HG02981 (cell line): ENCODE results near the gene CENPV.
"Not testable (repeated sequence)": the region's sequence is repeated elsewhere in the genome, so short reads cannot be mapped to it uniquely, and the experiment has no call there.

ENCODE experiments used
- ATAC-seq: cut with Tn5 transposase; IDR thresholded peaks from one replicate; pipeline ENCODE4 v1.9.1; 2021; ENCODE audit warnings: mild to moderate bottlenecking, moderate library complexity; ENCODE audit not compliant: unreplicated experiment

CENPV gene

DNA sequence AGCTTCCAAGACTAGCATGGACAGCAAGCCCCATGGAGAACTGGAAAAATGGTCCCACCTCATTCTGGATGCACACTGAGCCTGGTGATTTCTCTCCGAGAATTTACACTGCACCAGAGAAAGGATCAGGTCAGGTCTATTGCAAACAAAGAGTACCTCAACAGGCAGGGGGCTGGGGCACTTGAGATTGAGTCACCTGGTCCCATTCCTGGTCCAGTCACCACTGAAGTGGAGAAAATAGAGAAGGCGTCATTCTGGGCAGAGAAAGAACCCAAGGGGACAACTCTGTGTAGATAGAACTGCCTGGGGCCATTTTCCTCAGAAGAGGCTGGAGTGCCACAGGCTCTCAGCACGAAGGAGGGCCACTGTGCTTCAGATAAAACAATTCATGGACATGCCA, 38.4 kb downstream of the CENPV start:
- no peak for ATAC-seq

DNA sequence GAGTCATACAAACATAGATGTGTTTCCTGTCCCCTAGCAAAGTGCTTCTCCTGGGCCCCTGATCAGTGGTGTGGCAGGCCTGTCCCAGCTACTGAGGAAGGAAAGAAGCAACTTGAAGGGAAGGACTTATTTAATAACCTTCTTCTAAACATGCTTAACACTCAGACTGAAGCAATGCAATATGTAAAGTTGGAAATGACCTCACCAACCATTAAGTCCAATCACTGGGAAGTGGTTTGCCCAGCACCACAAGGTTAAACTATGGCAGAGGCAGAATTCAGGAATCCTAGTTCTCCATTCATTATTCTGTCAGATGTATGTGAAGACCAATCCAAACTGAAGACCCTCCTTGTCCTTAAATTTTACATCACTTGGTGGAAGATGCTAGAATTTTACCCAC, 39.1 kb downstream of the CENPV start:
- no peak for ATAC-seq

DNA sequence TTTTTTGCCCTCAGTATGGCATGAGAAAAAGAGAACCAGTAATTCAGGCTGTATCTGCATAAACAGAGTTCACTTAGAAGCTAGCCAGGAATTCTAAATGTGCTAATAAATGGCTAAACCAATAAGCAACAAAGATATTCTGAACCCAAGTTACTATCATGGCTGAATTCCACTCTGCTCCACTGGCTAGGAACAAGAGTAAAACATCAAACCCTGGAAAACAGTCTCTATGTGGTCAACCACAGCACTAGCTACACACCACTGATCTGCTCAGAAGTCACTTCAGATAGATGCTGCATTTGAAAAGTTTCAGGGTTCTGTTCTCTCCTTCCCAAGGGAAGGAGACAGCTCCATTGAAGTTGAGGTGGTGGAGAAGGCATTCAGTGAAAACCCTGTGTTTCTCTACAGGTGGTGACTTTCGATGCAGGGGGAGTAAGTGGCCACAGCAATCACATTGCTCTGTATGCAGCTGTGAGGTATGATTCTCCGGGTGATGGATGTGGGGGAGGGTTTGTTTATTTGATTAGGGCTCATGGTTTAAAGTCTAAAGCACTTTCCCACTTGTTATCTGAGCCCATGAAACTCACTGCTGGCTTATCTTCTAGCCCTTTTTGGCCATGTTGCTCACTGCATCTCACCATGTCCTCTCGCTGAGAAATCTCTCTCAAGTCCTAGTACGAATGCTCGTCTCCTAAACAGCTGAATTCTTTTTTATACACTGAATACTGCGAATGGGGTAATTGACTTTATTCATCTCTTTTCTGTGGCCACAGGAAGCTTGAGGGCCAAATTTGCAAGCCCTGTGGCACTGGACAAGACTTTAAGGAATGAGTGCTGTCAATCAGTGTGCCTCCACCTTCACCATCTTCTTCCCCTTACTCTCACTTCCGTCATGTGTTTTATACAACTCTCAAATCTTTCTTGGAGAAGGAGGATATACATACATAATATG, 39.9 kb downstream of the CENPV start:
- no peak for ATAC-seq

DNA sequence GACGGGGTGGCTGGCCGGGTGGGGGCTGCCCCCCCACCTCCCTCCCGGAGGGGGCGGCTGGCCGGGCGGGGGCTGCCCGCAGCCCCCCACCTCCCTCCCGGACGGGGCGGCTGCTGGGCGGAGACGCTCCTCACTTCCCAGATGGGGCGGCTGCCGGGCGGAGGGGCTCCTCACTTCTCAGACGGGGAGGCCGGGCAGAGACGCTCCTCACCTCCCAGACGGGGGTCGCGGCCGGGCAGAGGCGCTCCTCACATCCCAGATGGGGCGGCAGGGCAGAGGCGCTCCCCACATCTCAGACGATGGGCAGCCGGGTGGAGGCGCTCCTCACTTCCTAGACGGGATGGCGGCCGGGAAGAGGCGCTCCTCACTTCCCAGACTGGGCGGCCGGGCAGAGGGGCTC, 41.2 kb downstream of the CENPV start:
- ATAC-seq = not testable (repeated sequence)

DNA sequence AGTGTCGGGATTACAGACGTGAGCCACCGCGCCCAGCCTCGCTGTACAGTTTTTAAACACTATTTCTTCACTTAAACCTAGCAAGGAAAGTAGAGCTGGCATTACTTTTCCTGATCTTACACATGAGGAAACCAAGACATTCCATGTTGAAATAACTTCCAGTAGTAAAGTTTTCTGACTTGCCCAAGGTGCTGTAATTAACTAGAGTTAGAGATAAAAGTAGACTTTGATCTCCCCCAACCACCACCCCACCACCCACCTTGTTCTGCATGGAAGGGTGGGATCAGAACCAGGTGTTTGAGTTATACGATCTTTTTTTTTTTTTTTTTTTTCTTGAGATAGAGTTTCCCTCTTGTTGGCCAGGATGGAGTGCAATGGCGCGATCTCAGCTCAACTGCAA, 47.1 kb downstream of the CENPV start:
- no peak for ATAC-seq

DNA sequence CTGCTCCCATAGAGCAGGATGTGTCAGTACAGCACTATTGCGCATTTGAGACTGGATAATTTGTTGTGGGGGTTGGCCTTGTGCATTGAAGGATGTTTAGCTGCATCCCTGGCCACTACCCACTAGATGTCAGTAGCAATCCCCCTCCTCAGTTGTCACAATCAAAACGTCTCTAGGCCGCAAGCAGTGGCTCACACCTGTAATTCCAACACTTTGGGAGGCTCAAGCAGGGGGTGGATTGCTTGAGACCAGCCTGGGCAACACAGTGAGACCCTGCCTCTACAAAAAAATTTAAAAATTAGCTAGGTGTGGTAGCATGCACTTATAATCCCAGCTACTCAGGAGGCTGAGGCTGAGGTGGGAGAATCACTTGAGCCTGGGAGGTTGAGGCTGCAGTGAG, 48.4 kb downstream of the CENPV start:
- ATAC-seq = no peak

DNA sequence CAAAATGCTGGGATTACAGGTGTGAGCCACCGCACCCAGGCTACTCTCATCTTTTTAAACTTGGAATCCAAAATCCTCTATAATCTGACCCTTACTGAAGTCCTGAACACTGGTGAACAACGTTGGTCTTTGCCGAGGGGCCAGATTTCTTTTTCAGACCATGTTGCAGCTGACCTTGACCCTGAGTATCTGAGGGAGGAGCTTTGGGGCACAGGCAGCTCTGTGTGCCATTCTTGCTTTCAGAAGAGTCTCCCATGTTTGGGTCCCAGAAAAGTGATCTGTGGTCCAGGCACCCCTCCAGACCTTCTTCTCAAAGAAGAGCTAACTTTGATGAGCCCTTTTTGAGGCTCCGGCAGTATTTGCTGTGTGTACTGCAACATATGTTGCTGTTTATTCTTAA, 50.4 kb downstream of the CENPV start:
- no peak for ATAC-seq

DNA sequence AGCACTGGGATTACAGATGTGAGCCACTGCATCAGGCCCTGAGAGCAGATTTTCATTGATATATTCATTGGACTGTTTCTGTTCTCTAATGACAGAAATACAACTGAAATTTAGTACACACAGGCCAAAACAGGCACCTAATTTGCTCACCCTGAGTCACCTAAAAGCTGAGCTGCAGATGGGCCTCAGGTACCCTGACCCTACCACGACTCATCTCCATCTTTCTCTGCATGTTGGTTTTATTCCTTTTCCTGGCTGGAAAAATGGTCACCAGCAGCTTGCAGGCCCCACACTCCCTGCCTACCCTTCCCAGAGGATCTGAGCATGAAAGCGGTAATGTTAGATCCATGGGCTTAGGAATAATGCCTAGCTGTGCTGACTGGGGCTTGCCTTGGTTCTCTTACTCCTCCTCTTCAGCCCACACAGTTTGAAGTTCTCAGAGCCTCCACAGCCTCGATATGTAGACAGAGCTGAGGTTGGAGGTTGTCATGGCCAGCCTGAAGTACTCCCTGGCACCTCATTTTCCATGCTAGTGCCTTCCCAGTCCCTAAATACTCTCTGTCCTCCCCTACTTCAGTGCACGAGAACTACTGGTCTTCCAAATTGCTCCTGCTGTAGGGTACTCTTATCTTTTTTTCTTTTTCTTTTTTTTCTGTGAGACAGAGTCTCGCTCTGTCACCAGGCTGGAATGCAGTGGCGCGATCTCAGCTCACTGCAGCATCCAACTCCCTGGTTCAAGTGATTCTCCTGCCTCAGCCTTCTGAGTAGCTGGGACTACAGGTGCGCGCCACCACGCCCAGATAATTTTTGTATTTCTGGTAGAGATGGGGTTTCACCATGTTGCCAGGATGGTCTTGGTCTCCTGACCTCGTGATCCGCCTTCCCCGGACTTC, 51.1 kb downstream of the CENPV start:
- ATAC-seq = no peak

DNA sequence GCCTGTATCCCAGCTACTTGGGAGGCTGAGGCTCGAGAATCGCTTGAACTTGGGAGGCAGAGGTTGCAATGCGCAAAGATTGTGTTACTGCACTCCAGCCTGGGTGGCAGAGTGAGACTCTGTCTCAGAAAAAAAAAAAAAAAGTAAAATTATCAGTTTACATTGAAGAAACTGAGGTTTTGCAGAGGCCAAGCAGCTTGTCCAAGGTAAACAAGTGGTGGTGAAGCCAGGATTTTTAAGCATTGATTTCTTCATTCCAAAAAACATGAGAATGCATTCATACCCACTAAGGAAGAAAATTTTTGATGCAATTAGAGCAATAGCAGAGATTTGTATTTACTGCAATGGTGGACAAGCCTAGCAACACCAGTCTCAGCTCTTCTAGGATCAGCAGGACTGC, 52.7 kb downstream of the CENPV start:
- no peak for ATAC-seq

DNA sequence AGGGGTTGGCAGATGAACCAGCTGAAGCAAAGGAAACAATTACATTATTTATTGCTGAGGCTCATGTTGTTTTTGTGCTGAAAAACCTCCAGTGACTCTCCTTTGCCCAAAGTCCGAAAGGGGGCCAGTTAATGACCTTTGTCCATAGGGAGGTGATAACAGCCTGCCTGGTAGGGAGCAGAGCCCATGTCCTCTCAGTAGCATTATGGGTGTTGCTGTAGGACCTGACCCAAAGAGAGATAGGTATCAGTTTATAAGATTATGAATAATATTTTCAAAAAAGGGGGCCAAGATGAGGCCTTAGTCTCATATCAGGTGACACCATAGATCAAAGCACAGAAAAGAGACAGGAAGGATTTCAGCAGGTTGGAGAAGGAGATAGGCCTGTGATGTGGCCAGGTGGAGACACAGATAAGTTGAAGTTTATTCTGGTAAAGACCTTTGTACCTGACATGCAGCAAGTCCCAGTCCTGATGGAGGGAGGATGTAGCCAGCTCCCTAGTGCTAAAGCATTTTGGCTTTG, 55.1 kb downstream of the CENPV start:
- no peak for ATAC-seq

DNA sequence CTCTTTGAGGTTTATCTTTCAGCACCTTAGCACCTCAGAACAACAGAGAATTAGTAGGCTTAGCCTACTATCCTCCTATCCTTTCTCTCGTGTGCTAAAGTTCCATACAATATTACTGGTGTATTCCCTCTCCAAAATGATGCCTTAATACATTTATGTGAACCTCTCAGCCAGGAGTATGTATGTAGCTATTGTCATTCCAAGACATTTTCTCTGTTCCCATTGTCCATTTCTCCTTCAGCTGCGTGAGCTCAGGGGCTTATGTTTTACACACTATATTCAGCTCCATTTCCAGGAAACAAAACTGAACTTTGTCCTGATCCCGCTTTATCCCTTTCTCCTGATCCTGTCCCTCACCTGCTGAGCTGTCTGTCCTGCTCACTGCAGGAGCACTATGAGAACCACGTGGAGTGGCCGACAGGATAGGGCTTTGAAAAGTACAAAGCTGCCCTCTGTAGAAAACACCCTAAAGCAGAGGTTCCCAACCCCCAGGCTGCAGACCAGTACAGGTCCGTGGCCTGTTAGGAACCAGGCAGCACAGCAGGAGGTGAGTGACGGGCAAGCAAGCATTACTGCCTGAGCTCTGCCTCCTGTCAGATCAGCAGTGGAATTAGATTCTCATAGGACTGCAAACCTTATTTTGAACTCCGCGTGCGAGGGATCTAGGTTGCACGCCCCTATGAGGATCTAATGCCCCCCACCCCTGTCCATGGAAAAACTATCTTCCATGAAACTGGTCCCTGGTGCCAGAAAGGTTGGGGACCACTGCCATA, 55.7 kb downstream of the CENPV start:
- no peak for ATAC-seq

DNA sequence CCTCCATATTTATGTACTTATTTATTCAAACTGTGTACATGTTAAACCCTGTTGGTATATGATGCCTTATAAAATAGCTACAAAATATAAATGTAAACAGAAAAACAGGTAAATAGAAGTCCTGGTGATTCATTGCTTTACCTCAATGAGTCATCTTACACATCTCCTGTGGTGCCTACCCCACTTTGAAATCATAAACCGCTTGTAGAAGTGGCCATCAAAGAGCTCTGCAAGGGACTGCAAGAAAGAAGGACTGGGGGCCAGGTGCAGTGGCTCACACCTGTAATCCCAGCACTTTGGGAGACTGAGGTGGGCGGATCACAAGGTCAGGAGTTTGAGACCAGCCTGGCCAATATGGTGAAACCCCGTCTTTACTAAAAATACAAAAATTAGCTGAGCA, 57.2 kb downstream of the CENPV start:
- not testable (repeated sequence) for ATAC-seq

DNA sequence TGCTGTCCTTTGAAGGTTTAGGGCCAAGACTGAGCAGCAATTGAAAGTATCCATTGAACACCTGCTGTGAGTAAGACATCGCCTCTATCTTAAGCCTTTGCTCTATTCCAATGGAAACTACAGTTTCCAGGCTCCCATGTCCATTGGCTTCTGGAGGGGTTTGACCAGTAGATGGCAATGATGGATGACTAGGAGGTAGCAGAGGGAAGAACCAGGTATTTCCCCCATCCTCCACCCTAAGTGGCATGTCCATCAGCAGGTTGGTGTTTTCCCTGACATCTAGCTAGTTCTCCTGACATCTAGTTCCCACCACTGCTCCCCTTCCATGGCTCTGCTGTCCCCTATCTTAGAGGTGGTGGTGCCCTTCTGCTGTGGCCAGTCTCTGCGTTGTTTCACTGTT, 58.7 kb downstream of the CENPV start:
- ATAC-seq = no peak

DNA sequence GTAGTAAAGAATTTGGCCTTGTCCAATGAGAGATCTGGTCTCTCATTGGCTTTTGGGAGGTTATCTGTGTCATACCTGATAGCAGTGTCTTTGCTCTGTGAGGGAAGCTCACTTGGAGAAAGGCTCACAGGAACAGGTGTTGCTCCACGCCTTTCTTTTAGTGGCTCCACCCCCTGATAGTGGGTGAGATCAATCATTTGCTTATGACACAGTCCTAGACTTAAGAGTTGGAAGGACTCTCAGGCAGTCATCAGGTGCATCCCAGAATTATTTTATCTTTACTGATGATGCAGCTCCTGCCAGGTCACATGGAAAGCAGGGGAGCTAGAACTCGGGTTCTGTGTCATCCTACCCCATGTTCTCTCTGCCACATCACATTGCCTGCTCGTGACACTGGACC, 59.3 kb downstream of the CENPV start:
- ATAC-seq = no peak
